ENCODE measurements around the gene MED27.

The MED27 gene

GRCh38 chr9:131891598-131891997 lies 188.1 kb downstream of the MED27 start:
- Histone ChIP-seq H3K4me3 (ENCODE audit: severe bottlenecking) (no peak overlapping the region), H3K27me3 (ENCODE audit: insufficient read depth, poor library complexity, severe bottlenecking) (no peaks in the 10 kb centered on the region), H3K4me1 (ENCODE audit: insufficient read depth, poor library complexity, severe bottlenecking) (no peaks in the 10 kb centered on the region), H3K27ac (ENCODE audit: poor library complexity, severe bottlenecking) (no peak overlapping the region), H3K9me3 (ENCODE audit: severe bottlenecking) (no peaks in the 10 kb centered on the region), H3K36me3 (ENCODE audit: low read depth) (no peaks in the 10 kb centered on the region)
- ATAC-seq (ENCODE audit: low read depth) (no peak), DNase-seq (ENCODE audit: low spot score) (no peak)
- TF ChIP-seq, protein P1, sequence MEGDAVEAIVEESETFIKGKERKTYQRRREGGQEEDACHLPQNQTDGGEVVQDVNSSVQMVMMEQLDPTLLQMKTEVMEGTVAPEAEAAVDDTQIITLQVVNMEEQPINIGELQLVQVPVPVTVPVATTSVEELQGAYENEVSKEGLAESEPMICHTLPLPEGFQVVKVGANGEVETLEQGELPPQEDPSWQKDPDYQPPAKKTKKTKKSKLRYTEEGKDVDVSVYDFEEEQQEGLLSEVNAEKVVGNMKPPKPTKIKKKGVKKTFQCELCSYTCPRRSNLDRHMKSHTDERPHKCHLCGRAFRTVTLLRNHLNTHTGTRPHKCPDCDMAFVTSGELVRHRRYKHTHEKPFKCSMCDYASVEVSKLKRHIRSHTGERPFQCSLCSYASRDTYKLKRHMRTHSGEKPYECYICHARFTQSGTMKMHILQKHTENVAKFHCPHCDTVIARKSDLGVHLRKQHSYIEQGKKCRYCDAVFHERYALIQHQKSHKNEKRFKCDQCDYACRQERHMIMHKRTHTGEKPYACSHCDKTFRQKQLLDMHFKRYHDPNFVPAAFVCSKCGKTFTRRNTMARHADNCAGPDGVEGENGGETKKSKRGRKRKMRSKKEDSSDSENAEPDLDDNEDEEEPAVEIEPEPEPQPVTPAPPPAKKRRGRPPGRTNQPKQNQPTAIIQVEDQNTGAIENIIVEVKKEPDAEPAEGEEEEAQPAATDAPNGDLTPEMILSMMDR (IDR thresholded peaks at IDR 0.05; ENCODE audit: poor library complexity, severe bottlenecking), result no peak

GRCh38 chr9:131889437-131890251 lies 190.0 kb downstream of the MED27 start:
- DNase-seq (ENCODE audit: low spot score), result no peak
- no peaks in the 10 kb centered on the region for H3K4me1 ChIP-seq (ENCODE audit: insufficient read depth, poor library complexity, severe bottlenecking)
- H3K4me3 ChIP-seq (ENCODE audit: severe bottlenecking), result no peak overlapping the region
- H3K36me3 ChIP-seq (ENCODE audit: low read depth), result no peaks in the 10 kb centered on the region
- H3K9me3 ChIP-seq (ENCODE audit: severe bottlenecking), result no peaks in the 10 kb centered on the region
- H3K27ac ChIP-seq (ENCODE audit: poor library complexity, severe bottlenecking), result no peak overlapping the region
- H3K27me3 ChIP-seq (ENCODE audit: insufficient read depth, poor library complexity, severe bottlenecking), result no peaks in the 10 kb centered on the region
- no peak for ATAC-seq (ENCODE audit: low read depth)
- TF ChIP-seq, protein P1 (IDR thresholded peaks at IDR 0.05; ENCODE audit: poor library complexity, severe bottlenecking), result no peak

DNA sequence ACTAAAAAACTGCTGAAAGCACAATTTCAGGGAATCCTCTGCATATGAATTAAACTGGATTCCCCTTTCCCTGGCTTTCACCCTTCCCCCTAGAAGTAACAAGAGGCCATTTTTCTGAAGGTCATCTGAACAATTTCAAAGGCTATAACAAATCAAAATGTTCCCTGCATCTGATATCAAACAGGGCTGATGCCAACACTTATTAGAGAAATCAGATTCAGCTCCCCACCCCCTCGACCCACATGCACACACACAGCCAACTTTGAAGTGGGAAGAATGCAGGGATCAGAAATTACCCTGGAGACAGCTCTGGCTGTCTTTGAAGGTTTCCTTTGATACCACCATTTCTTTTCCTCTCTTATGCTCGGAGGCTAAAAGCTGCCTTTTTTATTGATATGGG lies 190.7 kb downstream of the MED27 start:
- Histone ChIP-seq H3K4me3 (ENCODE audit: severe bottlenecking) (no peak overlapping the region), H3K27ac (ENCODE audit: poor library complexity, severe bottlenecking) (no peak overlapping the region), H3K27me3 (ENCODE audit: insufficient read depth, poor library complexity, severe bottlenecking) (no peaks in the 10 kb centered on the region), H3K36me3 (ENCODE audit: low read depth) (no peaks in the 10 kb centered on the region), H3K9me3 (ENCODE audit: severe bottlenecking) (no peaks in the 10 kb centered on the region), H3K4me1 (ENCODE audit: insufficient read depth, poor library complexity, severe bottlenecking) (no peaks in the 10 kb centered on the region)
- DNase-seq (ENCODE audit: low spot score) (no peak), ATAC-seq (ENCODE audit: low read depth) (no peak)
- TF ChIP-seq, protein P1 (IDR thresholded peaks at IDR 0.05; ENCODE audit: poor library complexity, severe bottlenecking), result no peak

DNA sequence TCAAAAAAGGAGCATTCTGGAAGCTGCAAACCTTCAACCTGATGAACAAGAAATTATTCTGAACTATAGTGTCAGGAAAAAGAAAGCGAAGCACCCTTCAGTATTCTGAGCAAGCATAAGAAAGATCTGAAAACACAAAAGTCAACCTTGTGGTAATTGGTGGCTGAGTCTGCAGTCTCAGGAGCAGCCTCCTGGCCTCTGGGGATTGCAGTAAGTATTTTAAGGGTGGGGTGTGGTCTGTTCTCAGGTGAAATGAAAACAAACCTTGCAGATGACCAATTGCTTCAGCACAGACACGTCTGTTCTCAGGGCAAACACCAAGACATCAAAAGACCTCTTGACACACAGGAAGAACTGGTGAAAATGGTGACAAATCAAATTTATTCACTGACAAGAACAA lies 192.0 kb downstream of the MED27 start:
- TF ChIP-seq, protein P1 (IDR thresholded peaks at IDR 0.05; ENCODE audit: poor library complexity, severe bottlenecking), result no peak
- no peaks in the 10 kb centered on the region for H3K36me3 ChIP-seq (ENCODE audit: low read depth)
- H3K9me3 ChIP-seq (ENCODE audit: severe bottlenecking), result no peaks in the 10 kb centered on the region
- H3K27me3 ChIP-seq (ENCODE audit: insufficient read depth, poor library complexity, severe bottlenecking), result no peaks in the 10 kb centered on the region
- ATAC-seq (ENCODE audit: low read depth) (no peak), DNase-seq (ENCODE audit: low spot score) (no peak)
- H3K4me1 ChIP-seq (ENCODE audit: insufficient read depth, poor library complexity, severe bottlenecking), result no peaks in the 10 kb centered on the region
- no peak overlapping the region for H3K4me3 ChIP-seq (ENCODE audit: severe bottlenecking)
- no peak overlapping the region for H3K27ac ChIP-seq (ENCODE audit: poor library complexity, severe bottlenecking)

GRCh38 chr9:131886826-131887225 lies 192.8 kb downstream of the MED27 start:
- TF ChIP-seq, protein P1 (IDR thresholded peaks at IDR 0.05; ENCODE audit: poor library complexity, severe bottlenecking), result no peak
- DNase-seq (ENCODE audit: low spot score) (no peak), ATAC-seq (ENCODE audit: low read depth) (no peak)
- no peaks in the 10 kb centered on the region for H3K27me3 ChIP-seq (ENCODE audit: insufficient read depth, poor library complexity, severe bottlenecking)
- H3K9me3 ChIP-seq (ENCODE audit: severe bottlenecking), result no peaks in the 10 kb centered on the region
- no peaks in the 10 kb centered on the region for H3K36me3 ChIP-seq (ENCODE audit: low read depth)
- no peak overlapping the region for H3K4me3 ChIP-seq (ENCODE audit: severe bottlenecking)
- no peaks in the 10 kb centered on the region for H3K4me1 ChIP-seq (ENCODE audit: insufficient read depth, poor library complexity, severe bottlenecking)
- no peak overlapping the region for H3K27ac ChIP-seq (ENCODE audit: poor library complexity, severe bottlenecking)

Measured in RWPE2 (cell line).